Astrocyte (in vitro differentiated cells and primary cell): ENCODE results near the gene DUS1L.

Experiments used
- EZH2 ChIP-seq: IDR thresholded peaks from 2 replicates; pipeline ENCODE4 v1.6.1; 2012; ENCODE audit warnings: mild to moderate bottlenecking, low read length, inconsistent platforms; ENCODE audit not compliant: insufficient read depth
- TF ChIP-seq, protein P1 (sequence below): IDR thresholded peaks from 2 replicates; pipeline ENCODE4 v1.5.1; 2011; ENCODE audit warnings: low read depth, mild to moderate bottlenecking, inconsistent platforms, low read length, moderate library complexity; ENCODE audit not compliant: insufficient read depth

DNA sequence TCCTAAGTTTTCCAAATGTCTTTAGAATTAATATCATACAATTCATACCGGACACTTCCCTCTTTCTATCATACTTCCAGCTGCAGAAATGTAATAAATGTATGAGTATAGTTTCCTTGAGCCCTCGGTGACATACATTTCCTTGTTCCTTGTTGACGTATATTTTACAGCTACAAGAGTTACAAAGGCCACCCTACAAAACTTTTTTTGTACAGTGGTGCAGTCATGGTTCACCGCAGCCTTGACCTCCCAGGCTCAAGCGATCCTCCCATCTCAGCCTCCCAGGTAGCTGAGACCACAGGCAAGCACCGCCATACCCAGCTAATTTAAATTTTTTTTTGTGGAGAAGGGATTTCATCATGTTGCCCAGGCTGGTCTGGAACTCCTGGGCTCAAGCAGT lies 7.2 kb upstream of the DUS1L start:
- TF ChIP-seq, protein P1, sequence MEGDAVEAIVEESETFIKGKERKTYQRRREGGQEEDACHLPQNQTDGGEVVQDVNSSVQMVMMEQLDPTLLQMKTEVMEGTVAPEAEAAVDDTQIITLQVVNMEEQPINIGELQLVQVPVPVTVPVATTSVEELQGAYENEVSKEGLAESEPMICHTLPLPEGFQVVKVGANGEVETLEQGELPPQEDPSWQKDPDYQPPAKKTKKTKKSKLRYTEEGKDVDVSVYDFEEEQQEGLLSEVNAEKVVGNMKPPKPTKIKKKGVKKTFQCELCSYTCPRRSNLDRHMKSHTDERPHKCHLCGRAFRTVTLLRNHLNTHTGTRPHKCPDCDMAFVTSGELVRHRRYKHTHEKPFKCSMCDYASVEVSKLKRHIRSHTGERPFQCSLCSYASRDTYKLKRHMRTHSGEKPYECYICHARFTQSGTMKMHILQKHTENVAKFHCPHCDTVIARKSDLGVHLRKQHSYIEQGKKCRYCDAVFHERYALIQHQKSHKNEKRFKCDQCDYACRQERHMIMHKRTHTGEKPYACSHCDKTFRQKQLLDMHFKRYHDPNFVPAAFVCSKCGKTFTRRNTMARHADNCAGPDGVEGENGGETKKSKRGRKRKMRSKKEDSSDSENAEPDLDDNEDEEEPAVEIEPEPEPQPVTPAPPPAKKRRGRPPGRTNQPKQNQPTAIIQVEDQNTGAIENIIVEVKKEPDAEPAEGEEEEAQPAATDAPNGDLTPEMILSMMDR = no peak
- no peak for TF ChIP-seq EZH2
